ENCODE measurements around the gene DOCK1. TPM values are rescaled to one million over a fixed set of nuclear protein-coding genes. Genes with fewer than 3 reads are reported as not detected.

The DOCK1 gene
- total RNA-seq, 2 donors from 2014 or later: 46.4 to 49.0 TPM

GRCh38 chr10:127415901-127416581, 510.8 kb downstream of the DOCK1 start:
- Histone ChIP-seq H3K27me3 (no peaks in the 10 kb centered on the region), H3K36me3 (no peaks in the 10 kb centered on the region), H3K27ac (no peak overlapping the region), H3K4me3 (no peak overlapping the region), H3K4me1 (no peaks in the 10 kb centered on the region), H3K9me3 (no peaks in the 10 kb centered on the region), H3K9ac (ENCODE audit: low read depth in 2 of 2, low read length in 2 of 2) (no peak overlapping the region)
- intact Hi-C loops (cut with DNase I): no loop called here
- DNase-seq: no peak
- TF ChIP-seq CTCF (IDR thresholded peaks at IDR 0.05): no peak

GRCh38 chr10:127417031-127417430, 511.8 kb downstream of the DOCK1 start:
- Histone ChIP-seq H3K27ac (no peak overlapping the region), H3K4me3 (no peak overlapping the region), H3K27me3 (no peaks in the 10 kb centered on the region), H3K9me3 (no peaks in the 10 kb centered on the region), H3K36me3 (no peaks in the 10 kb centered on the region), H3K9ac (ENCODE audit: low read depth in 2 of 2, low read length in 2 of 2) (no peak overlapping the region), H3K4me1 (no peaks in the 10 kb centered on the region)
- intact Hi-C loops (cut with DNase I): no loop called here
- no peak for DNase-seq
- TF ChIP-seq CTCF (IDR thresholded peaks at IDR 0.05): no peak

- no peaks in the 10 kb centered on the region for H3K36me3 ChIP-seq
- no peak for TF ChIP-seq CTCF (IDR thresholded peaks at IDR 0.05)
Measured at GRCh38 chr10:127417686-127418401, 512.6 kb downstream of the DOCK1 start.

GRCh38 chr10:127418536-127419168, 513.4 kb downstream of the DOCK1 start:
- H3K4me3 ChIP-seq: no peak overlapping the region
- TF ChIP-seq CTCF (IDR thresholded peaks at IDR 0.05): no peak
- intact Hi-C loops (cut with DNase I): no loop called here
- H3K9me3 ChIP-seq: no peaks in the 10 kb centered on the region
- no peak for DNase-seq
- no peak overlapping the region for H3K9ac ChIP-seq (ENCODE audit: low read depth in 2 of 2, low read length in 2 of 2)
- H3K27me3 ChIP-seq: no peaks in the 10 kb centered on the region
- H3K4me1 ChIP-seq: no peaks in the 10 kb centered on the region
- no peak overlapping the region for H3K27ac ChIP-seq
- H3K36me3 ChIP-seq: no peaks in the 10 kb centered on the region

More at GRCh38 chr10:127417686-127418401, 512.6 kb downstream of the DOCK1 start:
- Histone ChIP-seq H3K4me1 (no peaks in the 10 kb centered on the region), H3K27ac (no peak overlapping the region), H3K27me3 (no peaks in the 10 kb centered on the region), H3K4me3 (no peak overlapping the region), H3K9ac (ENCODE audit: low read depth in 2 of 2, low read length in 2 of 2) (no peak overlapping the region), H3K9me3 (no peaks in the 10 kb centered on the region)
- intact Hi-C loops (cut with DNase I): no loop called here
- no peak for DNase-seq

GRCh38 chr10:127420138-127420684, 515.0 kb downstream of the DOCK1 start:
- intact Hi-C loops (cut with DNase I): no loop called here
- H3K4me3 ChIP-seq: no peak overlapping the region
- TF ChIP-seq CTCF (IDR thresholded peaks at IDR 0.05): no peak
- H3K4me1 ChIP-seq: no peaks in the 10 kb centered on the region
- DNase-seq: no peak
- no peaks in the 10 kb centered on the region for H3K9me3 ChIP-seq
- no peak overlapping the region for H3K27ac ChIP-seq
- no peak overlapping the region for H3K9ac ChIP-seq (ENCODE audit: low read depth in 2 of 2, low read length in 2 of 2)
- no peaks in the 10 kb centered on the region for H3K36me3 ChIP-seq
- no peaks in the 10 kb centered on the region for H3K27me3 ChIP-seq

Data from colonic mucosa (tissue), 4 donors.